Stimulated activated CD8-positive, alpha-beta memory T cell treated with anti-CD3 and anti-CD28 coated beads, Interleukin-4, amount 100 ng/mL, for 24 hours (primary cell): Measurements from ENCODE around the gene GLYATL1.
"Not testable (repeated sequence)": the region's sequence is repeated elsewhere in the genome, so short reads cannot be mapped to it uniquely, and the experiment has no call there.

Experiments
- DNase-seq: peaks from one replicate; pipeline ENCODE4 v3.0.0-alpha.2; 2020; ENCODE audit warnings: low read depth

GLYATL1 gene

GRCh38 chr11:58998480-58999290, 59.4 kb downstream of the GLYATL1 start:
- DNase-seq = no peak

- no peak for DNase-seq
Observed at GRCh38 chr11:58999291-58999680, 60.0 kb downstream of the GLYATL1 start.

GRCh38 chr11:59000003-59000402, 60.7 kb downstream of the GLYATL1 start:
- no peak for DNase-seq

DNA sequence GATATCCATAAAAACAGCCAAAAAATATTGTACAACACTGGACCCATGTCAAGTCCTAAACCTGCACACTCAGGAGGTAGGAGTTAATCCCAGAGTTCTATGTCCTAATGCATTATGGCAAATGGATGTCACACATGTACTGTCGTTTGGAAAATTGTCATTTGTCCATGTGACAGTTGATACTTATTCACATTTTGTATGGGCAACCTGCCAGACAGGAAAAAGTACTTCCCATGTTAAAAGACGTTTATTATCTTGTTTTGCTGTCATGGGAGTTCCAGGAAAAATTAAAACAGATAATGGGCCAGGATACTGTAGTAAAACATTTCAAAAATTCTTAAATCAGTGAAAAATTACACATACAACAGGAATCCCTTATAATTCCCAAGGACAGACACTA, 62.7 kb downstream of the GLYATL1 start:
- not testable (repeated sequence) for DNase-seq
